HG03039 (cell line): Measurements from ENCODE around the gene WDR3.

Experiments used
- ATAC-seq: cut with Tn5 transposase; IDR thresholded peaks from one replicate; pipeline ENCODE4 v1.9.1; 2021; ENCODE audit warnings: mild to moderate bottlenecking, moderate library complexity; ENCODE audit not compliant: unreplicated experiment

Gene WDR3

GRCh38 chr1:117942293-117942692 lies 12.8 kb downstream of the WDR3 start:
- no peak for ATAC-seq

GRCh38 chr1:117952386-117952785 lies 22.8 kb downstream of the WDR3 start:
- no peak for ATAC-seq

- ATAC-seq = no peak
Observed at GRCh38 chr1:117959364-117959763, 29.8 kb downstream of the WDR3 start.

- no peak for ATAC-seq
Observed at GRCh38 chr1:117964290-117965038, 34.9 kb downstream of the WDR3 start.

- ATAC-seq = no peak
Observed at GRCh38 chr1:117967477-117967876, 37.9 kb downstream of the WDR3 start.

GRCh38 chr1:117967881-117968280 lies 38.3 kb downstream of the WDR3 start:
- ATAC-seq = no peak

- no peak for ATAC-seq
Observed at GRCh38 chr1:117970252-117970651, 40.7 kb downstream of the WDR3 start.

- ATAC-seq = no peak
Observed at GRCh38 chr1:117971777-117972176, 42.2 kb downstream of the WDR3 start.

- no peak for ATAC-seq
Observed at GRCh38 chr1:117976381-117976780, 46.8 kb downstream of the WDR3 start.

- ATAC-seq = no peak
Observed at GRCh38 chr1:117981455-117982192, 52.1 kb downstream of the WDR3 start.

GRCh38 chr1:117985239-117985638 lies 55.7 kb downstream of the WDR3 start:
- ATAC-seq = no peak

GRCh38 chr1:117985973-117986372 lies 56.4 kb downstream of the WDR3 start:
- ATAC-seq = no peak

- no peak for ATAC-seq
Observed at GRCh38 chr1:118004312-118004711, 74.8 kb downstream of the WDR3 start.

- no peak for ATAC-seq
Observed at GRCh38 chr1:118007391-118007790, 77.9 kb downstream of the WDR3 start.

- no peak for ATAC-seq
Observed at GRCh38 chr1:118008011-118008410, 78.5 kb downstream of the WDR3 start.

GRCh38 chr1:118012515-118013124 lies 83.1 kb downstream of the WDR3 start:
- no peak for ATAC-seq

GRCh38 chr1:118013336-118013735 lies 83.8 kb downstream of the WDR3 start:
- no peak for ATAC-seq

- no peak for ATAC-seq
Observed at GRCh38 chr1:118013938-118014337, 84.4 kb downstream of the WDR3 start.
